OCI-LY7 (cell line): ENCODE data around the gene RBKS.

Source experiments
- EZH2phosphoT487 ChIP-seq: fragments of 200-600 bp; sonication (generic); IDR thresholded peaks from 2 replicates; pipeline ENCODE4 v1.6.1; 2018; ENCODE audit warnings: low read depth, borderline replicate concordance, mild to moderate bottlenecking, mixed run types, antibody characterized with exemption, low read length, moderate library complexity, mixed read lengths
- TF ChIP-seq, protein P1 (sequence below): fragments of 200-600 bp; sonication (generic); conservative IDR thresholded peaks from 2 replicates; pipeline ENCODE4 v1.5.1; 2014; ENCODE audit warnings: mild to moderate bottlenecking, antibody characterized with exemption, low read length, moderate library complexity, mixed read lengths

DNA sequence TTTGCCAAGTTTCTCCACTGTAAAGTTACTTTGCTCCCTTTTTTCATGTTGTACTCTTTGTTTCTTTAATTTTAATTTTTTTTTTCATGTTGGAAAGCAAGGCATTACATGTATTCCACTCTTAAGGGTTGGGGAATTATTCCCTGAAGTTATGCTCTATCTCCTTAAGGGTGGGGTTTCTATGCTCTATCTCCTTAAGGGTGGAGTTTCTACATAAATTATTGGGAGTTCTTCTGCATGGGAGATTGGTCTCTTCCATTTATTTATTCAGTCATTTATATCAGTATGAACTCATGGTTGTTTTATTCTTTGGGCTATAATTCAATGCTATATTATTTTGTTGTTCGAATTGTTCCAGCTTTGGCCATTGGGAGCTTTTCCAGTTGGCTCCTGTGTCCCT, 107.5 kb downstream of the RBKS start:
- TF ChIP-seq, protein P1, sequence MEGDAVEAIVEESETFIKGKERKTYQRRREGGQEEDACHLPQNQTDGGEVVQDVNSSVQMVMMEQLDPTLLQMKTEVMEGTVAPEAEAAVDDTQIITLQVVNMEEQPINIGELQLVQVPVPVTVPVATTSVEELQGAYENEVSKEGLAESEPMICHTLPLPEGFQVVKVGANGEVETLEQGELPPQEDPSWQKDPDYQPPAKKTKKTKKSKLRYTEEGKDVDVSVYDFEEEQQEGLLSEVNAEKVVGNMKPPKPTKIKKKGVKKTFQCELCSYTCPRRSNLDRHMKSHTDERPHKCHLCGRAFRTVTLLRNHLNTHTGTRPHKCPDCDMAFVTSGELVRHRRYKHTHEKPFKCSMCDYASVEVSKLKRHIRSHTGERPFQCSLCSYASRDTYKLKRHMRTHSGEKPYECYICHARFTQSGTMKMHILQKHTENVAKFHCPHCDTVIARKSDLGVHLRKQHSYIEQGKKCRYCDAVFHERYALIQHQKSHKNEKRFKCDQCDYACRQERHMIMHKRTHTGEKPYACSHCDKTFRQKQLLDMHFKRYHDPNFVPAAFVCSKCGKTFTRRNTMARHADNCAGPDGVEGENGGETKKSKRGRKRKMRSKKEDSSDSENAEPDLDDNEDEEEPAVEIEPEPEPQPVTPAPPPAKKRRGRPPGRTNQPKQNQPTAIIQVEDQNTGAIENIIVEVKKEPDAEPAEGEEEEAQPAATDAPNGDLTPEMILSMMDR, result no peak
- TF ChIP-seq EZH2phosphoT487, result no peak
